HepG2 (cell line): ENCODE results near the gene KHNYN. TPM values are rescaled to one million over a fixed set of nuclear protein-coding genes. Genes with fewer than 3 reads are reported as not detected.
A peak's percentile ranks its signal among the peaks of the same experiment; 100 is the strongest.

Experiments
- HNRNPL ChIP-seq: fragments of 200-400 bp; formaldehyde crosslinking; IDR thresholded peaks from 2 replicates; pipeline ENCODE4 v1.6.1; 2017; ENCODE audit warnings: mild to moderate bottlenecking, low read depth, low read length
- HOXA9 ChIP-seq: sonication (generic); formaldehyde crosslinking; IDR thresholded peaks from 2 replicates; pipeline ENCODE4 v1.8.1; 2022; ENCODE audit warnings: missing genetic modification reagents, mild to moderate bottlenecking, moderate library complexity, borderline replicate concordance
- MIXL1 ChIP-seq: IDR thresholded peaks from 2 replicates; pipeline ENCODE4 v1.6.1; 2016
- NFKB2 ChIP-seq: sonication (generic); formaldehyde crosslinking; IDR thresholded peaks from 2 replicates; pipeline ENCODE4 v1.4.0; 2020; ENCODE audit warnings: missing genetic modification reagents, borderline replicate concordance
- NR3C1 ChIP-seq: sonication (generic); formaldehyde crosslinking; IDR thresholded peaks from 2 replicates; pipeline ENCODE4 v1.4.0; 2020; ENCODE audit warnings: missing genetic modification reagents
- NRL ChIP-seq: sonication (generic); formaldehyde crosslinking; IDR thresholded peaks from 2 replicates; pipeline ENCODE4 v1.5.0; 2020; ENCODE audit warnings: missing genetic modification reagents, mild to moderate bottlenecking, moderate library complexity, borderline replicate concordance
- PRPF4 ChIP-seq: fragments of 200-400 bp; formaldehyde crosslinking; IDR thresholded peaks from 2 replicates; pipeline ENCODE4 v1.6.1; 2016; ENCODE audit warnings: low read length, low read depth; ENCODE audit not compliant: poor library complexity, severe bottlenecking
- RXRB ChIP-seq: IDR thresholded peaks from 2 replicates; pipeline ENCODE4 v1.6.1; 2016; ENCODE audit warnings: borderline replicate concordance, missing genetic modification reagents, missing compliant biosample characterization
- SOX6 ChIP-seq, 2 experiments: fragments of 450-650 bp in 1 of 2; sonication (generic) in 1 of 2; formaldehyde crosslinking in 1 of 2; IDR thresholded peaks; 2 replicates each; pipeline versions ENCODE4 v1.4.0 to v1.6.1; 2017 to 2020; ENCODE audit warnings: antibody characterized with exemption in 1 of 2, mild to moderate bottlenecking in 1 of 2, missing genetic modification reagents in 1 of 2
- TAF1 ChIP-seq: sonication (generic); formaldehyde crosslinking; IDR thresholded peaks from 2 replicates; pipeline ENCODE4 v1.4.0; 2020; ENCODE audit warnings: missing genetic modification reagents
- TEAD3 ChIP-seq: optimal IDR thresholded peaks from 2 replicates; pipeline ENCODE3; 2016; ENCODE audit warnings: borderline replicate concordance
- WIZ ChIP-seq: sonication (generic); formaldehyde crosslinking; IDR thresholded peaks from 2 replicates; pipeline ENCODE4 v1.5.1; 2020; ENCODE audit warnings: mild to moderate bottlenecking, missing genetic modification reagents
- ZBTB20 ChIP-seq: sonication (generic); formaldehyde crosslinking; IDR thresholded peaks from 2 replicates; pipeline ENCODE4 v1.8.1; 2023; ENCODE audit warnings: missing genetic modification reagents, low read depth, mild to moderate bottlenecking, borderline replicate concordance
- ZBTB21 ChIP-seq: sonication (generic); formaldehyde crosslinking; IDR thresholded peaks from 2 replicates; pipeline ENCODE4 v1.4.0; 2020; ENCODE audit warnings: missing genetic modification reagents
- ZNF225 ChIP-seq: sonication (generic); formaldehyde crosslinking; IDR thresholded peaks from 2 replicates; pipeline ENCODE4 v1.4.0; 2020; ENCODE audit warnings: mild to moderate bottlenecking, missing genetic modification reagents
- ZNF333 ChIP-seq: sonication (generic); formaldehyde crosslinking; IDR thresholded peaks from 2 replicates; pipeline ENCODE4 v1.4.0; 2020; ENCODE audit warnings: mild to moderate bottlenecking, missing genetic modification reagents, borderline replicate concordance
- ZNF33A ChIP-seq: sonication (generic); formaldehyde crosslinking; IDR thresholded peaks from 2 replicates; pipeline ENCODE4 v1.5.1; 2020; ENCODE audit warnings: missing genetic modification reagents, mild to moderate bottlenecking, moderate library complexity, borderline replicate concordance
- ZNF451 ChIP-seq: sonication (generic); formaldehyde crosslinking; IDR thresholded peaks from 2 replicates; pipeline ENCODE4 v1.5.0; 2020; ENCODE audit warnings: mild to moderate bottlenecking, missing genetic modification reagents
- ZNF792 ChIP-seq: IDR thresholded peaks from 2 replicates; pipeline ENCODE4 v1.6.1; 2016
- ZNF841 ChIP-seq: sonication (generic); formaldehyde crosslinking; IDR thresholded peaks from 2 replicates; pipeline ENCODE4 v1.8.1; 2023; ENCODE audit warnings: missing genetic modification reagents, borderline replicate concordance
- polyA plus RNA-seq, 8 experiments: library from polyadenylated mRNA; depleted of rRNA in 3 of 8; stranded (reverse) in 7 of 8; unstranded in 1 of 8; fragments of >200 nt; fragmentation: Illumina TruSeq in 4 of 8; extraction: Trizol in 4 of 8; gene quantifications; 2 replicates each; pipeline versions ENCODE4 v1.2.1 to v1.2.3, GENCODE V29; 2011 to 2016; ENCODE audit warnings: low read depth in 4 of 8, missing spikeins in 1 of 8, mixed read lengths in 1 of 8; ENCODE audit not compliant: insufficient read depth in 1 of 8
- total RNA-seq, 5 experiments: library from RNA; depleted of rRNA; stranded (reverse); fragments of >200 nt; fragmentation: Illumina TruSeq; extraction: Trizol; gene quantifications; 2 replicates each; pipeline ENCODE4 v1.2.3, GENCODE V29; 2016; ENCODE audit warnings: low read depth in 1 of 5
- TF ChIP-seq, protein P1 (sequence below): sonication (generic); formaldehyde crosslinking; IDR thresholded peaks from 2 replicates; pipeline ENCODE4 v1.4.0; 2020; ENCODE audit warnings: missing genetic modification reagents
- TF ChIP-seq, protein P2 (sequence below): sonication (generic); formaldehyde crosslinking; IDR thresholded peaks from 2 replicates; pipeline ENCODE4 v1.4.0; 2020; ENCODE audit warnings: mild to moderate bottlenecking, missing genetic modification reagents

KHNYN gene
- total and polyA plus RNA-seq, 2 of the 13 experiments (the other 11 are each of a cell fraction or from before 2014, with no cell fraction given): 52.8 to 75.7 TPM

DNA sequence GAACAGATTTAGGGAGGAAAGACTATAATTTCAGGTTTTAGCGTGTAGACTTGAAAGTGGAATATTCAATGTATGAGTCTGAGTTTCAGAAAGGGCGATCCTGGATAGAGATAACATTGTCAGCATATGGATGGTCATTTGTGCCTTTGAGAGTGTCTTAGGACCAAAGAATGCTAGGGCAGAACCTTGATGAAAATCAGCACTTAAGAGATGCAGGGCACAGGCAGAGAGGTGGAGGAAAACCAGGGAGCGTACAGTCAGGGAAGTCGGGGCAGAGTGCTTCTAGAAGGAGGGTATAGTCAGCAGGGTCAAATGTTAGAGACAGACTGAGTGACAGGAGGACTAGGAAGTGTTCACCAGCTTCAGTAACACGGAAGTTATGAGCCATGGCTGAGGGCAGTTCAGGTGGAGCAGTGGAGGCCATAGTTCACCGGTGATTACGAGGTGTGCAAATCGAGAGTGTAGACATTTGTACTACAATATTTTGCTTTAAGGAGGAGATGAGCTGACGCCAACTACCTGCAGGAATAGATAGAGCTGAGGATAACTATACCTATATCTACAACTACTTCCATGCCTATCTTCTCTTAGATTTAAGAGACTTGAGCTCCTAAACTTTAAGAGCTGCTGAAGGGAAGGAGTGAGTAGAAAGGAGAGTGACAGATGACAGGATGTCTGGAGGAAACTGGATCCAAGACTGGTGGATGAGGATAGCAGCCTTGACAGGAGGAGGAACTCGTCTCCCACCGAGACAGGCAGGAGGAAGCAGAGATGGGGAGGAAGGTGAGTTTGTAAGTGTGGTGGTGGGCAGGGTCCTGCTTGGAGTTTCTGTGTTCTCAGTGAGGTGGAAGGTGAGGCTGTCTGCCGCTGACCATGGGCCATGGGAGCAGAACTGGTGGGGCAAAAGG, 6.8 kb upstream of the KHNYN start (continued):
- TF ChIP-seq RXRB (CRISPR knock-in tag): peak; percentile 68; the same call in 1 of the 2 replicates
- TF ChIP-seq MIXL1: peak; percentile 66; the same call in 1 of the 2 replicates
- peak; percentile 24; the same call in 1 of the 2 replicates for TF ChIP-seq ZBTB21 (CRISPR knock-in tag)
- 0 out of 2 replicates have a peak, but pooled peaks have one; percentile 84 for TF ChIP-seq ZBTB20 (CRISPR knock-in tag)
- peak; percentile 57 for TF ChIP-seq TEAD3
- TF ChIP-seq ZNF451 (CRISPR knock-in tag): peak; percentile 64; the same call in 1 of the 2 replicates
- TF ChIP-seq ZNF792 (CRISPR knock-in tag): 0 out of 2 replicates have a peak, but pooled peaks have one; percentile 26
- TF ChIP-seq NRL (CRISPR knock-in tag): no peak
- TF ChIP-seq ZNF333: peak; percentile 69; the same call in 1 of the 2 replicates
- TF ChIP-seq ZNF841 (CRISPR knock-in tag): no peak
- no peak for TF ChIP-seq PRPF4
- TF ChIP-seq ZNF33A (CRISPR knock-in tag): no peak
- TF ChIP-seq, protein P1, sequence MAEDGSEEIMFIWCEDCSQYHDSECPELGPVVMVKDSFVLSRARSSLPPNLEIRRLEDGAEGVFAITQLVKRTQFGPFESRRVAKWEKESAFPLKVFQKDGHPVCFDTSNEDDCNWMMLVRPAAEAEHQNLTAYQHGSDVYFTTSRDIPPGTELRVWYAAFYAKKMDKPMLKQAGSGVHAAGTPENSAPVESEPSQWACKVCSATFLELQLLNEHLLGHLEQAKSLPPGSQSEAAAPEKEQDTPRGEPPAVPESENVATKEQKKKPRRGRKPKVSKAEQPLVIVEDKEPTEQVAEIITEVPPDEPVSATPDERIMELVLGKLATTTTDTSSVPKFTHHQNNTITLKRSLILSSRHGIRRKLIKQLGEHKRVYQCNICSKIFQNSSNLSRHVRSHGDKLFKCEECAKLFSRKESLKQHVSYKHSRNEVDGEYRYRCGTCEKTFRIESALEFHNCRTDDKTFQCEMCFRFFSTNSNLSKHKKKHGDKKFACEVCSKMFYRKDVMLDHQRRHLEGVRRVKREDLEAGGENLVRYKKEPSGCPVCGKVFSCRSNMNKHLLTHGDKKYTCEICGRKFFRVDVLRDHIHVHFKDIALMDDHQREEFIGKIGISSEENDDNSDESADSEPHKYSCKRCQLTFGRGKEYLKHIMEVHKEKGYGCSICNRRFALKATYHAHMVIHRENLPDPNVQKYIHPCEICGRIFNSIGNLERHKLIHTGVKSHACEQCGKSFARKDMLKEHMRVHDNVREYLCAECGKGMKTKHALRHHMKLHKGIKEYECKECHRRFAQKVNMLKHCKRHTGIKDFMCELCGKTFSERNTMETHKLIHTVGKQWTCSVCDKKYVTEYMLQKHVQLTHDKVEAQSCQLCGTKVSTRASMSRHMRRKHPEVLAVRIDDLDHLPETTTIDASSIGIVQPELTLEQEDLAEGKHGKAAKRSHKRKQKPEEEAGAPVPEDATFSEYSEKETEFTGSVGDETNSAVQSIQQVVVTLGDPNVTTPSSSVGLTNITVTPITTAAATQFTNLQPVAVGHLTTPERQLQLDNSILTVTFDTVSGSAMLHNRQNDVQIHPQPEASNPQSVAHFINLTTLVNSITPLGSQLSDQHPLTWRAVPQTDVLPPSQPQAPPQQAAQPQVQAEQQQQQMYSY (CRISPR knock-in tag): no peak
- TF ChIP-seq HOXA9 (CRISPR knock-in tag): 0 out of 2 replicates have a peak, but pooled peaks have one; percentile 71
- no peak; the same call in 1 of the 2 replicates for TF ChIP-seq WIZ
- no peak for TF ChIP-seq SOX6 (IDR thresholded peaks at IDR 0.05)
- peak; percentile 19; the same call in 1 of the 2 replicates for TF ChIP-seq SOX6 (CRISPR knock-in tag; IDR thresholded peaks at IDR 0.05)
- TF ChIP-seq ZNF225 (CRISPR knock-in tag): no peak; the same call in 1 of the 2 replicates
- 0 out of 2 replicates have a peak, but pooled peaks have one; percentile 29 for TF ChIP-seq NFKB2 (CRISPR knock-in tag)
- TF ChIP-seq HNRNPL: no peak
- TF ChIP-seq NR3C1 (CRISPR knock-in tag): no peak
- TF ChIP-seq, protein P2, sequence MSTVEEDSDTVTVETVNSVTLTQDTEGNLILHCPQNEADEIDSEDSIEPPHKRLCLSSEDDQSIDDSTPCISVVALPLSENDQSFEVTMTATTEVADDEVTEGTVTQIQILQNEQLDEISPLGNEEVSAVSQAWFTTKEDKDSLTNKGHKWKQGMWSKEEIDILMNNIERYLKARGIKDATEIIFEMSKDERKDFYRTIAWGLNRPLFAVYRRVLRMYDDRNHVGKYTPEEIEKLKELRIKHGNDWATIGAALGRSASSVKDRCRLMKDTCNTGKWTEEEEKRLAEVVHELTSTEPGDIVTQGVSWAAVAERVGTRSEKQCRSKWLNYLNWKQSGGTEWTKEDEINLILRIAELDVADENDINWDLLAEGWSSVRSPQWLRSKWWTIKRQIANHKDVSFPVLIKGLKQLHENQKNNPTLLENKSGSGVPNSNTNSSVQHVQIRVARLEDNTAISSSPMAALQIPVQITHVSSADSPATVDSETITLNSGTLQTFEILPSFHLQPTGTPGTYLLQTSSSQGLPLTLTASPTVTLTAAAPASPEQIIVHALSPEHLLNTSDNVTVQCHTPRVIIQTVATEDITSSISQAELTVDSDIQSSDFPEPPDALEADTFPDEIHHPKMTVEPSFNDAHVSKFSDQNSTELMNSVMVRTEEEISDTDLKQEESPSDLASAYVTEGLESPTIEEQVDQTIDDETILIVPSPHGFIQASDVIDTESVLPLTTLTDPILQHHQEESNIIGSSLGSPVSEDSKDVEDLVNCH (CRISPR knock-in tag): 0 out of 2 replicates have a peak, but pooled peaks have one; percentile 26
- 0 out of 2 replicates have a peak, but pooled peaks have one; percentile 5 for TF ChIP-seq TAF1 (CRISPR knock-in tag)
